A549 (cell line): ENCODE results near the gene TMEM221. TPM values are rescaled to one million over a fixed set of nuclear protein-coding genes. Genes with fewer than 3 reads are reported as not detected.

ENCODE experiments used
- ATAC-seq, 2 experiments: fragments of 200-7000 bp in 1 of 2; fragments of >200 bp in 1 of 2; cut with Nextera tagmentation in 1 of 2; cut with Tn5 transposase in 1 of 2; 3 replicates each; pipeline versions ENCODE4 v1.8.0 to v1.9.1; 2018 to 2020; ENCODE audit warnings: mild to moderate bottlenecking in 1 of 2, moderate library complexity in 1 of 2
- CTCF ChIA-PET: fragments of 300-600 bp; sonication (Branson Sonifier 250); formaldehyde crosslinking; extraction: SDS; loops from one replicate; lab custom pipeline; 2021; ENCODE audit warnings: antibody characterized with exemption, inconsistent platforms; lab: Yijun Ruan, JAX
- POLR2A ChIA-PET: fragments of 350-600 bp; formaldehyde crosslinking; extraction: SDS; loops from one replicate; lab custom pipeline; 2021; ENCODE audit warnings: antibody characterized with exemption, inconsistent platforms; lab: Yijun Ruan, JAX
- DNase-seq, 2 experiments: peaks; one replicate each; pipeline versions ENCODE4 v3.0.0 to v3.0.0-alpha.2; 2011 to 2016; ENCODE audit warnings: low read depth in 1 of 2, low spot score in 1 of 2
- FAIRE-seq: peaks from 2 replicates; lab custom pipeline; 2011; peaks lifted over from hg19 to GRCh38; lab: Jason Lieb, UNC
- H3K27ac ChIP-seq, 2 experiments: fragments of >200 bp; sonication (Bioruptor Twin); formaldehyde crosslinking; 3 replicates each; pipeline ENCODE4 v1.5.1; 2016 to 2017
- H3K4me1 ChIP-seq: fragments of >200 bp; sonication (Bioruptor Twin); formaldehyde crosslinking; 3 replicates; pipeline ENCODE4 v1.6.1; 2016
- H3K4me2 ChIP-seq: fragments of >200 bp; sonication (Bioruptor Twin); formaldehyde crosslinking; 3 replicates; pipeline ENCODE4 v1.6.1; 2016
- H3K4me3 ChIP-seq: fragments of >200 bp; sonication (Bioruptor Twin); formaldehyde crosslinking; 3 replicates; pipeline ENCODE4 v1.5.1; 2016
- H3K9me3 ChIP-seq: fragments of >200 bp; sonication (Bioruptor Twin); formaldehyde crosslinking; 3 replicates; pipeline ENCODE4 v1.6.1; 2016
- CBX2 ChIP-seq: fragments of 200-600 bp; sonication (generic); IDR thresholded peaks from 2 replicates; pipeline ENCODE4 v1.6.1; 2016; ENCODE audit warnings: low read depth, mild to moderate bottlenecking, borderline replicate concordance
- HOXB5 ChIP-seq: fragments of 250-450 bp; sonication (Bioruptor Pico); IDR thresholded peaks from 2 replicates; pipeline ENCODE4 v1.5.0; 2020; ENCODE audit warnings: mild to moderate bottlenecking, moderate library complexity
- JUN ChIP-seq, 2 experiments: fragments of >200 bp; sonication (Bioruptor Twin); formaldehyde crosslinking; IDR thresholded peaks; 2 replicates in 1 of 2; 3 replicates in 1 of 2; pipeline ENCODE4 v1.6.1; 2016 to 2017
- POLR2AphosphoS2 ChIP-seq: conservative IDR thresholded peaks from 2 replicates; pipeline ENCODE4 v1.6.1; 2012; ENCODE audit warnings: low read length, improper control_type of control experiment, inconsistent platforms
- RFX5 ChIP-seq: fragments of 450-650 bp; IDR thresholded peaks from 2 replicates; pipeline ENCODE4 v1.7.1; 2014; ENCODE audit warnings: antibody characterized with exemption, mild to moderate bottlenecking, moderate library complexity
- ZNF302 ChIP-seq: fragments of 250-450 bp; sonication (Bioruptor Pico); IDR thresholded peaks from 2 replicates; pipeline ENCODE4 v1.9.0; 2021; ENCODE audit warnings: inconsistent platforms, mild to moderate bottlenecking, moderate library complexity
- ZSCAN20 ChIP-seq: fragments of 250-450 bp; sonication (Bioruptor Pico); IDR thresholded peaks from 2 replicates; pipeline ENCODE4 v1.8.0; 2022; ENCODE audit warnings: mild to moderate bottlenecking, moderate library complexity
- WGBS: methylation state at CpG from one replicate; pipeline ENCODE4 v1.1.6; 2017; ENCODE audit errors: missing lambda C conversion rate; 5-methylcytosine and 5-hydroxymethylcytosine counted together
- polyA plus RNA-seq, 4 experiments: library from polyadenylated mRNA; depleted of rRNA in 3 of 4; stranded (reverse); fragments of >200 nt; fragmentation: RNase III in 1 of 4; extraction: RNeasy Plus Mini Kit Qiagen cat#74134 plus additional on column Dnase treatment in 1 of 4; gene quantifications; 2 replicates in 3 of 4; 3 replicates in 1 of 4; pipeline ENCODE4 v1.2.3, GENCODE V29; 2011 to 2017
- TF ChIP-seq, protein P1 (sequence below): fragments of 200-600 bp; sonication (generic); IDR thresholded peaks from 2 replicates; pipeline ENCODE4 v1.6.1; 2016; ENCODE audit warnings: antibody characterized with exemption, mild to moderate bottlenecking, moderate library complexity
- TF ChIP-seq, protein P2 (sequence below): fragments of >200 bp; sonication (Bioruptor Twin); formaldehyde crosslinking; IDR thresholded peaks from 3 replicates; pipeline ENCODE4 v1.5.1; 2016
- TF ChIP-seq, protein P3 (sequence below): fragments of >200 bp; sonication (Bioruptor Twin); formaldehyde crosslinking; IDR thresholded peaks from 3 replicates; pipeline ENCODE4 v1.6.1; 2016

TMEM221 gene
- polyA plus RNA-seq, 2 of the 4 experiments (the other 2 are of a cell fraction), result 0.78 to 0.90 TPM

DNA sequence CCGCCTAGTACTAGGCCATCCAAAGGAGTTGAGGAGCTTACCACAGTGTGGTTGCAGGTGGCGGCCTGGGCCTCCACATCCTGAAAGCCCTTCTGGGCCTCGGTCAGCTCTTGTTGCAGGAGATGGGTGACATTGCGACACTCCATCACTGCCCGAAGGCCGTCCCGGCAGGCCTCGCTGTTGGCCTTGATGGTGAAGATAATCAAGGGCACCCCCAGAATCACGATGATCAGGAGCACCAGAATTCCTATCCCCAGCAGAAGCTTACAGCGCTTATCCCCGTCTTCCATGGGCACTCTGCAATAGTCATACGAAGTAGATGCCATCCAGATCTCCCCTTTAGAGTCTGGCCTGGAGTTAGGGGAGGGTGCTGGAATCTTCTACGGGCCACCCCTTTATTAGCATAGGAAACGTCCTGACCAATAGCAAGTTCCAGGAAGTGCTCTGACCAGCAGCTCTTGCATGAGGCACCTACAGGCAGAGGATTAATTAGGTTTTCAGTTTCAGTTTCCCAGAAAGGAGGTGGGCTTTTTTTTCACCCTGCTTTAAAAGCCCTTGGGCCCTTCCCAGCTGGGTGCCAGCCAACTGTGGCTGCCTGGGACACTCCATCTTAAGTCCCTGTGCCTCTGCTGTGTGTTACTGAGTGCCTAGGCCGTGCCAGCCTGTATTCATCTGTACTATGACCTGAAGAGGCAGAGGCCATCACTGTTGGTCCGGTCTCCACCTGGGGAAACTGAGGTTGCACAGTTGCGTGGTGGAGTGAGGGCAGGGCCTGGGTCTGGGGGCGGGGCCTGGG lies 43.0 kb downstream of the TMEM221 start, which contains the start of gene BST2 (continued):
- TF ChIP-seq, protein P1, sequence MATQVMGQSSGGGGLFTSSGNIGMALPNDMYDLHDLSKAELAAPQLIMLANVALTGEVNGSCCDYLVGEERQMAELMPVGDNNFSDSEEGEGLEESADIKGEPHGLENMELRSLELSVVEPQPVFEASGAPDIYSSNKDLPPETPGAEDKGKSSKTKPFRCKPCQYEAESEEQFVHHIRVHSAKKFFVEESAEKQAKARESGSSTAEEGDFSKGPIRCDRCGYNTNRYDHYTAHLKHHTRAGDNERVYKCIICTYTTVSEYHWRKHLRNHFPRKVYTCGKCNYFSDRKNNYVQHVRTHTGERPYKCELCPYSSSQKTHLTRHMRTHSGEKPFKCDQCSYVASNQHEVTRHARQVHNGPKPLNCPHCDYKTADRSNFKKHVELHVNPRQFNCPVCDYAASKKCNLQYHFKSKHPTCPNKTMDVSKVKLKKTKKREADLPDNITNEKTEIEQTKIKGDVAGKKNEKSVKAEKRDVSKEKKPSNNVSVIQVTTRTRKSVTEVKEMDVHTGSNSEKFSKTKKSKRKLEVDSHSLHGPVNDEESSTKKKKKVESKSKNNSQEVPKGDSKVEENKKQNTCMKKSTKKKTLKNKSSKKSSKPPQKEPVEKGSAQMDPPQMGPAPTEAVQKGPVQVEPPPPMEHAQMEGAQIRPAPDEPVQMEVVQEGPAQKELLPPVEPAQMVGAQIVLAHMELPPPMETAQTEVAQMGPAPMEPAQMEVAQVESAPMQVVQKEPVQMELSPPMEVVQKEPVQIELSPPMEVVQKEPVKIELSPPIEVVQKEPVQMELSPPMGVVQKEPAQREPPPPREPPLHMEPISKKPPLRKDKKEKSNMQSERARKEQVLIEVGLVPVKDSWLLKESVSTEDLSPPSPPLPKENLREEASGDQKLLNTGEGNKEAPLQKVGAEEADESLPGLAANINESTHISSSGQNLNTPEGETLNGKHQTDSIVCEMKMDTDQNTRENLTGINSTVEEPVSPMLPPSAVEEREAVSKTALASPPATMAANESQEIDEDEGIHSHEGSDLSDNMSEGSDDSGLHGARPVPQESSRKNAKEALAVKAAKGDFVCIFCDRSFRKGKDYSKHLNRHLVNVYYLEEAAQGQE, result no peak
- no peak for TF ChIP-seq ZSCAN20 (CRISPR knock-in tag)

DNA sequence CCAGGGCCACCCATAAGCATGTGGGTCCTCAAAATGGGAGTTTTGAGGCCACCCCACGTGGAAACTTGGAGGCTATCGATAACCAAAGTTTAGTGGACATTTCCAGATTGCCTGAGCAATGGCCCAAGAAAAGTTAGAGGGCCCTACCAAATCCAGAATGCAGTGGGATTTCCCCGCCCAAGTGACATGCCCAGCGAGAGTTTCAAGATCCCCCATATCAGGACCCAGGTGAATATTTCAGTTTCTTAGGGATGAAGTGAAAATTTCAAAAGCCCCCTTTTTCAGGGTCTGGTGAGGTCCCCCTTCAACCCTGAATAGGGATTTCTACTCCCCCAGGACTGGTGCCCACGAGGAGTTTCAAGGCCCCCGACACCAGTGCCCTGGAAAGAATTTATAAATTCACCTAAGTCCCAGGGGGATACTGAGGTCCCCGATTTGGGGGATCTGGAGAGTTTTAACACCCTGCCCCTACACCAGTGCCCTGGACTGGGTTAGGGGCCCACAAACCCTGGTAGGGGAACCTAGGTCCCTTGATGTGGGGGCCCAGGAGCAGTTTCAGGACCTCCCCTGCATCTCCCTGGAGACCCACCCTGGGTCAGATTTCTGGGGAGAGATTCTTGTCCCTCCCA lies 43.7 kb downstream of the TMEM221 start:
- Histone ChIP-seq H3K4me1 (no peaks in the 10 kb centered on the region), H3K27ac (no peak overlapping the region), H3K9me3 (no peaks in the 10 kb centered on the region), H3K4me2 (no peak overlapping the region), H3K4me3 (no peak overlapping the region)
- TF ChIP-seq JUN (IDR thresholded peaks at IDR 0.05), result no peak
- TF ChIP-seq, protein P1, result no peak
- TF ChIP-seq CBX2, result no peak
- 86% methylated on average over 5 of the region's 7 CpGs for WGBS
- POLR2A ChIA-PET, result no interaction called here
- CTCF ChIA-PET, result interaction anchor here (0.8 kb wide), 1 partner anchor 9 kb away, joined by 5 read pairs; no protein-coding TSS in a partner anchor
- no peak for DNase-seq
- no peak for FAIRE-seq
- no peak for ATAC-seq

DNA sequence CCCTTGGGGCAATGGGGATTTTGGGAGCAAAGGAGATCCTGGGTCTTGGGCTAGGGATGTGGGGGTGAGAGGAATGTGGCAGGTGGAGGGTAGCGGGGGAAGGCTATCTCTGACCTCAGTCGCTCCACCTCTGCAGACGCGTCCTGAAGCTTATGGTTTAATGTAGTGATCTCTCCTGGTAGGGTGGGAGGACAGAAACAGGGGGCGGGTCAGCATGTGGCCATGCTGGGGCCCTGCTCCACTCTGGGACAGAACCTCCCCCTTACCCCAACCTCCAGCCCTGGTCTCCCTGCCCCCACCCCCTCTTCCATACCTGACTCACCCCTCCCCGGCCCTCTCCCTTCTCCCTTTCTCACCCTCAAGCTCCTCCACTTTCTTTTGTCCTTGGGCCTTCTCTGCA lies 44.5 kb downstream of the TMEM221 start:
- WGBS, result 97% methylated on average over 6 of the region's 6 CpGs
- ATAC-seq (0 out of 6 replicates have a peak, but pooled peaks of 1 of the 2 experiments have one; percentile 14), DNase-seq (no peak), FAIRE-seq (no peak)
- POLR2A ChIA-PET, result interaction anchor here (0.6 kb wide), 2 partner anchors 68 to 102 kb away, joined by 3 to 5 read pairs; no protein-coding TSS in a partner anchor
- Histone ChIP-seq H3K4me3 (no peak overlapping the region), H3K27ac (no peak overlapping the region), H3K4me1 (no peaks in the 10 kb centered on the region), H3K4me2 (no peak overlapping the region), H3K9me3 (no peaks in the 10 kb centered on the region)
- TF ChIP-seq POLR2AphosphoS2 (no peak), ZNF302 (no peak), RFX5 (no peak), JUN (IDR thresholded peaks at IDR 0.05) (no peak), HOXB5 (CRISPR knock-in tag) (no peak)
- TF ChIP-seq, protein P2, sequence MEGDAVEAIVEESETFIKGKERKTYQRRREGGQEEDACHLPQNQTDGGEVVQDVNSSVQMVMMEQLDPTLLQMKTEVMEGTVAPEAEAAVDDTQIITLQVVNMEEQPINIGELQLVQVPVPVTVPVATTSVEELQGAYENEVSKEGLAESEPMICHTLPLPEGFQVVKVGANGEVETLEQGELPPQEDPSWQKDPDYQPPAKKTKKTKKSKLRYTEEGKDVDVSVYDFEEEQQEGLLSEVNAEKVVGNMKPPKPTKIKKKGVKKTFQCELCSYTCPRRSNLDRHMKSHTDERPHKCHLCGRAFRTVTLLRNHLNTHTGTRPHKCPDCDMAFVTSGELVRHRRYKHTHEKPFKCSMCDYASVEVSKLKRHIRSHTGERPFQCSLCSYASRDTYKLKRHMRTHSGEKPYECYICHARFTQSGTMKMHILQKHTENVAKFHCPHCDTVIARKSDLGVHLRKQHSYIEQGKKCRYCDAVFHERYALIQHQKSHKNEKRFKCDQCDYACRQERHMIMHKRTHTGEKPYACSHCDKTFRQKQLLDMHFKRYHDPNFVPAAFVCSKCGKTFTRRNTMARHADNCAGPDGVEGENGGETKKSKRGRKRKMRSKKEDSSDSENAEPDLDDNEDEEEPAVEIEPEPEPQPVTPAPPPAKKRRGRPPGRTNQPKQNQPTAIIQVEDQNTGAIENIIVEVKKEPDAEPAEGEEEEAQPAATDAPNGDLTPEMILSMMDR, result no peak
- TF ChIP-seq, protein P3, sequence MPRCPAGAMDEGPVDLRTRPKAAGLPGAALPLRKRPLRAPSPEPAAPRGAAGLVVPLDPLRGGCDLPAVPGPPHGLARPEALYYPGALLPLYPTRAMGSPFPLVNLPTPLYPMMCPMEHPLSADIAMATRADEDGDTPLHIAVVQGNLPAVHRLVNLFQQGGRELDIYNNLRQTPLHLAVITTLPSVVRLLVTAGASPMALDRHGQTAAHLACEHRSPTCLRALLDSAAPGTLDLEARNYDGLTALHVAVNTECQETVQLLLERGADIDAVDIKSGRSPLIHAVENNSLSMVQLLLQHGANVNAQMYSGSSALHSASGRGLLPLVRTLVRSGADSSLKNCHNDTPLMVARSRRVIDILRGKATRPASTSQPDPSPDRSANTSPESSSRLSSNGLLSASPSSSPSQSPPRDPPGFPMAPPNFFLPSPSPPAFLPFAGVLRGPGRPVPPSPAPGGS, result no peak
- TF ChIP-seq, all 56 proteins: peak for 0
- CTCF ChIA-PET, result interaction anchor here (1.3 kb wide), 1 partner anchor 9 kb away, joined by 4 read pairs; the partner anchor contains the start of gene CCDC194
